ENCODE data around the gene RASA4B.
A peak's percentile ranks its signal among the peaks of the same experiment; 100 is the strongest.

RASA4B gene

GRCh38 chr7:102473271-102473991, 44.1 kb downstream of the RASA4B start:
- no peaks in the 10 kb centered on the region for H3K9me3 ChIP-seq
- H3K36me3 ChIP-seq = peaks cover 34% of the 10 kb centered on the region
- DNase-seq = peak; percentile 4
- no peak for TF ChIP-seq CTCF (IDR thresholded peaks at IDR 0.05; ENCODE audit: low read depth, low read length)
- H3K27me3 ChIP-seq = no peaks in the 10 kb centered on the region
- no peak overlapping the region for H3K4me3 ChIP-seq (ENCODE audit: low read depth, low read length)
- H3K4me1 ChIP-seq = peaks cover 7% of the 10 kb centered on the region; the same call in 1 of the 2 replicates

- no peaks in the 10 kb centered on the region for H3K9me3 ChIP-seq
- H3K4me1 ChIP-seq = peaks cover 8% of the 10 kb centered on the region; the same call in 1 of the 2 replicates
- DNase-seq = peak; percentile 22
- H3K27me3 ChIP-seq = no peaks in the 10 kb centered on the region
- TF ChIP-seq CTCF (IDR thresholded peaks at IDR 0.05; ENCODE audit: low read depth, low read length) = no peak
- H3K36me3 ChIP-seq = peaks cover 37% of the 10 kb centered on the region
- no peak overlapping the region for H3K4me3 ChIP-seq (ENCODE audit: low read depth, low read length)
These were observed 45.2 kb downstream of the RASA4B start for GRCh38 chr7:102472126-102473041.

DNA sequence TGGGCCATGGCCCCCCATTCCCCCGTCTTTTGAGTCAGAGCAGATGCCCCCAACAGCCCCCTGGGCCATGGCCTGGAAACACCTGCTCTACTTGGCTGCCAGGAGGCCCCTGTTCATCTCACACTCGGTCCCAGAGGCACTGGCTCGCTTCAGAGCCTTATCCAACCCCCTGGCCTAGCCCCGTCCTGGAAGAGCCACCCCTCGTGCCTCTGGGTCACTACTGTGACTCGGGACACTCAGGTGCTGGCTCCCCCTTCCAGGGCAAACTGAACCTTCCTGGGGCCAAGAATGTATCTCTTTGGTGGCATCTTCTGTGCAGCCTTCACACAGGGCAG, 45.8 kb downstream of the RASA4B start:
- Histone ChIP-seq H3K36me3 (peaks cover 37% of the 10 kb centered on the region), H3K4me1 (peaks cover 8% of the 10 kb centered on the region; the same call in 1 of the 2 replicates), H3K4me3 (ENCODE audit: low read depth, low read length) (no peak overlapping the region), H3K27me3 (no peaks in the 10 kb centered on the region), H3K9me3 (no peaks in the 10 kb centered on the region)
- no peak for TF ChIP-seq CTCF (IDR thresholded peaks at IDR 0.05; ENCODE audit: low read depth, low read length)
- DNase-seq = peak; percentile 16

DNA sequence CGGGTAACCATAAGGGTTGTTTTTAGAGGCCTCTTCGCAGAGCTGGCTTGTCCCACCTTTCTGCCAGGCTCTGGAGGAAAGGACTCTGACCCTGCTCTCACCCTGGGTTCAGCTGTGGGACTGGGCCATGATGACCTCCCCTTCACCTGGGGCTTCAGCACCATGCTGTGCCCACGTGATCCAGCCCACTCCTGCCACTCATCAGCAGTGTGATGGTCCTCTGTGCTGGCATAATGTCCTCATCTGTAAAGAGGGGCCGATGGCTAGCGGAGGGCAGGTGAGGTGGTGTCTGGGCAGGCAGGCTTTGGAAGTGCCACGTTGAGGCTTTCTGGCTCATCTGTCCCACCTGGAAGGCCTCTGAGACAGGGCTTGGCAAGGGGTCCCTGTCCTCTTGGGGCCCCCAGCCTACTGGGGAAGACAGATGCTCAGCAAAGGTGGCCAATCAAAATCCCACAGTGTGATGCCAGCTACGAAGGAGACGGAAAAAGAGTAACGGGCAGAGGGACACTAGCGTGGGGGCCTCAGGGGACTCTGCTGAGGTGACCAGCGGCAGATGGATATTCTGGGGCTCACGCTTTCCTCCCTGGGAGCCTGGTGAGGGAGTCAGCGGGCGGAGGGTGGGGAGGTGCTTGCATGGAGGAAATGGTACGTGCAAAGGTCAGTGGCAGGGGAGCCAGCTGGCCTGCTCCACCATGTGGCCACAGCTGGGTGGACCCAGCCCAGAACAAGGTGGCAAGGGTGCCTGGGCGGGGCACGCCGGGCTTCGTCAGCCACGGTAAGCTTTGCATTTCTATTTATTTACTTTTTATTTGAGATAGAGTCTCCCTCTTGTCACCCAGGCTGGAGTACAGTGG, 47.4 kb downstream of the RASA4B start:
- TF ChIP-seq CTCF (IDR thresholded peaks at IDR 0.05; ENCODE audit: low read depth, low read length) = no peak
- no peak overlapping the region for H3K4me3 ChIP-seq (ENCODE audit: low read depth, low read length)
- H3K9me3 ChIP-seq = no peaks in the 10 kb centered on the region
- peaks cover 10% of the 10 kb centered on the region for H3K4me1 ChIP-seq
- H3K36me3 ChIP-seq = peaks cover 37% of the 10 kb centered on the region
- H3K27me3 ChIP-seq = no peaks in the 10 kb centered on the region
- peak; percentile 13 for DNase-seq

DNA sequence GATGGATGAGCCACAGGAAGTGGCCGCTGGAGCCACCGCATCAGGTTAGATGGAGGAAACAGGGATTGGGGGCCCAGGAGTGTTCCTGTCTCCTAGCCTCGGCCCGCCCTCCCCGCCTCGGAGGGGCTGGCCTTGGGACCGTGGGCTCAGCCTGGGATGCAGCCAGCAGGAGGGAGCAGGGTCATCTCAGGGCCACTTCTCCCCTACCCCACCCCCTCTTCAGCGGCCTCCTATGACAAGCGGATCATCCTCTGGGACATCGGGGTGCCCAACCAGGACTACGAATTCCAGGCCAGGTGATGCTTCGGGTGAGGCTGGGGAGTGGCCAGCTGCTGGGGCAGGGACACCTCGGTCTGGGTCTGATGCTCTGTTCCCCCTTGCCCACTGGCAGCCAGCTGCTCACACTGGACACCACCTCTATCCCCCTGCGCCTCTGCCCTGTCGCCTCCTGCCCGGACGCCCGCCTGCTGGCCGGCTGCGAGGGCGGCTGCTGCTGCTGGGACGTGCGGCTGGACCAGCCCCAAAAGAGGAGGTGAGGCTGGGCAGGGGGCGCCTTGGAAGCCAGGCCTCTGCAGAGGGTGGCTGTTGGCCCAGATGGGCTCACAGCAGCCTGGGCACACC, 48.1 kb downstream of the RASA4B start:
- no peak for DNase-seq
- H3K36me3 ChIP-seq = peaks cover 37% of the 10 kb centered on the region
- no peak overlapping the region for H3K4me3 ChIP-seq (ENCODE audit: low read depth, low read length)
- no peak for TF ChIP-seq CTCF (IDR thresholded peaks at IDR 0.05; ENCODE audit: low read depth, low read length)
- H3K9me3 ChIP-seq = no peaks in the 10 kb centered on the region
- no peaks in the 10 kb centered on the region for H3K27me3 ChIP-seq
- peaks cover 10% of the 10 kb centered on the region for H3K4me1 ChIP-seq

Measured in BE2C (cell line).